Germinal center (tissue), 1 donor: ENCODE data around the gene OR5A1.
A peak's percentile ranks its signal among the peaks of the same experiment; 100 is the strongest.
"Not testable (repeated sequence)": the region's sequence is repeated elsewhere in the genome, so short reads cannot be mapped to it uniquely, and the experiment has no call there.

Experiments used
- DNase-seq: peaks from one replicate; pipeline ENCODE4 v3.0.0; 2012; ENCODE audit warnings: mixed read lengths, low spot score

Gene OR5A1

GRCh38 chr11:59436169-59436568 is at the start of gene OR5A1:
TSS of gene OR5A1 (plus strand) at chr11:59436469. CDS start at chr11:59443169, 6,700 bp downstream.
- no peak for DNase-seq

- DNase-seq = no peak
Measured at GRCh38 chr11:59394186-59394585, 42.1 kb upstream of the OR5A1 start.

DNA sequence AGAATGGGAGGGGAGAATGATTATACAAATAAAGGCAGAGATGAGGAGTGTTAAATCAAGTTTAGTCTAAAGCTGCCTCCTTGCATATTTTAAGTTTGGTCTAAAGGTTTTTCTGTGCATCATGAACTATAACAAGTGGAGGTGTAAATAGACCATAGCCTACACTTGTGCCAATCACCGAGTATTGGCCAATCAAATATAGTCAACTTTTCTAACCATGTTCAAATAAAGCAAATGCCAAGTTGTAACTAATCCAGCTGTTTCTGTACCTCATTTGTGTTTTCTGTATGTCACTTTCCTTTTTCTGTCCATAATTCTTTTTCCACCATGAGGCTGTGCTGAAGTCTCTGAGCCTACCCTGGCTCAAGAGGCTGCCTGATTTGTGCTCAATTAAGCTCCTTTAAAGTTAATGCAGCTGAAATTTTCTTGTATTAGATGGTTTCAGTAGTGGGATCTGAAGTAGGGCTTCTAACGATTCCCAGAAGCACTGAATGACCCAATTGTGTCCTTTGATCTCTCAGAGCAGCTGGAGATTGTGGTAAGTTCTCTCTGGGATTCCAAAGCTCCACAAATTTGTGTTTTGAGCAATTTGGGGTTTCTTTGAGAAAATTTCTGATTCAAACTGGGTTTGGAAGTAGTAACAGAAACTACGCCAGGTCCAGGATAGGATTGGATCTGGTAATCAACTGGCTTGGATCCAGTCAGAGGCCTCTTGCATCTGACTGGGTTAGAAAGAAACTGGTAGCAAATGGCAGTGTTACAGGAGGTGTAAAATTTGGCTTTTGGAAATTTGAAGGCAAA is 35.6 kb upstream of the OR5A1 start:
- no peak for DNase-seq

- DNase-seq = no peak
Measured at GRCh38 chr11:59401262-59401552, 35.1 kb upstream of the OR5A1 start.

- DNase-seq = no peak
Measured at GRCh38 chr11:59403546-59403945, 32.7 kb upstream of the OR5A1 start.

DNA sequence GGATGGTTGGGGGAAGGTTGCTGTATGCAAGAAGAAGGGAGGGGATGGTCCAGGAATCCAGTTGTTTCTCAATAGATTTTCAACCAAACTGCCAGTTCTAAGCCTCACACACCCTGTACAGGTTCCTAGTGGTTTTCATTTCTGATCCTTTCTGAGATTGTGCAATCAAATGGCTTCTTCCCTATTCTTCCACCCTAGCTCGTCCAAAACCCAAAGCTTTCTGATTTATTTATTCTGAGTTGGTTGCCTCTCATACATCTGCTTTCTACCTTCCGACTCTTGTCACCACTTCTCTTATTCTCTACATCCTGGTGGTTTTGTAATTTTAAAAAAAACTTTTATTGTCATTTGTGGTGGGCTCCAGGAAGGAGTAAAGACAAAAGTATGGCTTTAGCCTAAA is 22.6 kb upstream of the OR5A1 start:
- no peak for DNase-seq

DNA sequence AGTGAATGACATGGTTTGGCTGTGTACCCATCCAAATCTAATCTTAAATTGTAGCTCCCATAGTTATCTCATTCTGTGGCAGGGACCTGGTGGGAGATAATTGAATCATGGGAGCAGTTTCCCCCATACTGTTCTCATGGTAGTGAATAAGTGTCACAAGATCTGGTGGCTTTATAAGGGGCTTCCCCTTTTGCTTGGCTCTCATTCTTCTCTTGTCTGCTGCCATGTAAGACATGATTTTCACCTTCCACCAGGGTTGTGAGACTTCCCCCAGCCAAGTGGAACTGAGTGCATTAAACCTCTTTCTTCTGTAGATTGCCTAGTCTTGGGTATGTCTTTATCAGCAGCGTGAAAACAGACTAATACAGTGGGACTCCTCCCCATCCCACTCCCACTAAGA is 21.2 kb upstream of the OR5A1 start:
- DNase-seq = no peak

GRCh38 chr11:59416613-59417012 is 19.7 kb upstream of the OR5A1 start:
- no peak for DNase-seq

DNA sequence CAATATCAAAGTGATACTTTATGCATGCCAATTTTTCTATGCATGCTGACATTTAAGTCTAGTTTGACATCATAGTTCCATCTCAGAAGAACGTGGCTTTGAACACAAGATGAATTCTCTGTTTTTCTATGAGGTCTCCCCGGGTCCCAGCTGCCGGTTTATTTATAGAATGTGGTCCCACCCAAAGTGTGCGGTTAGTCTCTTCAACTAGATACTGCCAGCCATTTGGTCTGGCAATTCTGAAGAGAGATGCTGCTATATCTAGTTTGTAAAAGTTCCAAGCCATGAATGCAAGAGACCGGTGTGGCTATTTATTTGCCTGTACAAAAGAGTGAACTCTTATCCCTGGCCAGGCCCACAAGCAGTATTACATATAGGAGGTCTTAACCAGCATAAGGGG is 19.2 kb upstream of the OR5A1 start:
- no peak for DNase-seq

- DNase-seq = no peak
Measured at GRCh38 chr11:59418156-59418555, 18.1 kb upstream of the OR5A1 start.

- DNase-seq = no peak
Measured at GRCh38 chr11:59423835-59424234, 12.4 kb upstream of the OR5A1 start.

DNA sequence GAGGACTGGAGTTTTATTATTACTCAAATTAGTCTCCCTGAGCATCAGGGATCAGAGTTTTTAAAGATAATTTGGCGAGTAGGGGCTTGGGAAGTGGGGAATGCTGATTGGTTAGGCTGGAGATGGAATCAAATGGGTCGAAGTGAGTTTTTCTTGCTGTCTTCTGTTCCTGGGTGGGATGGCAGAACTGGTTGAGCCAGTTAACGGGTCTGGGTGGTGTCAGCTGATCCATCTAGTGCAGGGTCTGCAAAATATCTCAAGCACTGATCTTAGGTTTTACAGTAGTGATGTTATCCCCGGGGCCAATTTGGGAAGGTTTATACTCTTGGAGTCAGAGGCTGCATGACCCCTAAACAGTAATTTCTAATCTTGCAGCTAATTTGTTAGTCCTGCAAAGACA is 11.1 kb upstream of the OR5A1 start:
- DNase-seq = no peak

DNA sequence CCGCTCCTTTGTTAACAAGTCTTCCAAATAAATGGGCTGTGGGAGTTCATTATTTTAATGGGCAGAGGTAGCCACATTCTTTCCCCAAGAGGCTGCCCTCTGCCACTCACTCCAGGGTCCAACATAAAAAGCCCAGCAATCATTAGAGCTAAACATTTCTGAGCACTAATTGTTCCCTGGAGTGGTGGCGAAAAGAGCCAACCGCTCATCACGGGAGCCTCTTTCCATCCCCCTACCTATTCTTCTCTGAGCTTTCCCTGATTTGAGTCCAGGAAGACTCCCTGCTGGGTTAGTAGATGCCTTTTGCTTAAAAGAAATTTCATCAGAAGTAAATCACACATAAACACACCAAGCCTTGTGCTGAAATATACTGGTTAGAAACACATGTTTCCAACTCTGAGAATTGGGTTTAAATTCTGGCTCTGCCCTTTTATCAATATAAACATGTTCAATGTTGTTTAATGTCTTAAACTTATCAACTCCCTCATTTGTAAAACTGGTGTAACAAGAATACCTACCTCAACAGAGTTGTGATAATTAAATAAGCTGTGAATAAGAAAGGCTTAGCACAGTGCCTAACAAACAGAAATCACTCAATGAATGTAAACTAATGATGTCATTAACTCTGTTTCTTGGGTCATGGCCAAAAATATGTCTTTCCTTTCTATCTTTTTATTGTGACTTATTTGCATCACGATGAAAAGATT is 9.8 kb upstream of the OR5A1 start, which contains the start of gene OR5A2:
Gene OR5A2, minus strand, starts transcription at position 53 of the 707 bp plus-strand sequence. CDS start 3,460 bp downstream, outside the sequence.
- DNase-seq = no peak

GRCh38 chr11:59427068-59427382 is 9.2 kb upstream of the OR5A1 start:
- DNase-seq = no peak

- DNase-seq = peak; percentile 54
Measured at GRCh38 chr11:59429924-59430516, 6.2 kb upstream of the OR5A1 start.

- no peak for DNase-seq
Measured at GRCh38 chr11:59437770-59438169, 1.5 kb downstream of the OR5A1 start.

DNA sequence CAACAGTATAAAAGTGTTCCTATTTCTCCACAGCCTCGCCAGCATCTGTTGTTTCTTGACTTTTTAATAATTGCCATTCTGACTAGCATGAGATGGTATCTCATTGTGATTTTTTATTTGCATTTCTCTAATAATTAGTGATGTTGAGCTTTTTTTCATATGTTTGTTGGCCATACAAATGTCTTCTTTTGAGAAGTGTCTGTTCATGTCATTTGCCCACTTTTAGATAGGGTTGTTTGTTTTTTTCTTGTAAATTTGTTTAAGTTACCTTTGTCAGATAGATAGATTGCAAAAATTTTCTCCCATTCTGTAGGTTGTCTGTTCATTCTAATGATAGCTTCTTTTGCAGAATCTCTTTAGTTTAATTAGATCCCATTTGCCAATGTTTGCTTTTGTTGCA is 9.4 kb downstream of the OR5A1 start:
- DNase-seq = not testable (repeated sequence)

DNA sequence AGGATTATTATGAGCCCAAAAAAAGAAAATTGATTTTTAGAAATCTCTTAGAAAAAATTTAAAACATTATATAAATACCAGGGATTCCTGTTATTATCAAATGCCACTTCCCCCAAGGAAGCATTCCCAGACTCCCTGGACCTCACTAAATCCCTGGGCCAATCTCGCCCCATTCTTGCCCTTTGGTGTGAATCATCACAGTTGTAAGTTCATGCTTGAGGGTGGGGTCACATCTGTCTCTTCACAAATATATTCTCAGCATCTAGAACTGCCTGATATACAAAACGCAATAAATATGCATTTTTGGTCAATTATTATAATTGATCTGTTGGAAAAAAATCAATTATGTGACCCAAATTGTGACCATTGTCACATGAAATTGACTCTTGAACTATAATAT is 12.2 kb downstream of the OR5A1 start:
- DNase-seq = no peak

DNA sequence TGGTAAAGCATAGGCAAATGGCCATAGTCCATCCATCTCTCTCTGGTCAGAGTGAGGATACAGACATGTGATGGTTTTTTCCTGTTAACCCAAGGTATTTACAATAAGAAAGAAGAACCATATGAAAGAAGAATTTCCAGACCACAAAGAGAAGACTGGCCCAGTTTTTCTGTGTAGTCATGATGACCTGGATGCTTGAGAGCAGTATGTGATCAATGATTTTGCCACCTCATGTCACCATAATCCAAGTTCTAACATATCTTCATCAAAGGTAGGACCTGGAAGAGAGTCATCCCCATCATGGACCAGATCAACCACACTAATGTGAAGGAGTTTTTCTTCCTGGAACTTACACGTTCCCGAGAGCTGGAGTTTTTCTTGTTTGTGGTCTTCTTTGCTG is 20.4 kb downstream of the OR5A1 start, which contains the start of gene OR4D6:
Gene OR4D6, plus strand, starts transcription at position 301 of the 400 bp plus-strand sequence. Its CDS starts 0 bp downstream, at position 301.
- DNase-seq = no peak

DNA sequence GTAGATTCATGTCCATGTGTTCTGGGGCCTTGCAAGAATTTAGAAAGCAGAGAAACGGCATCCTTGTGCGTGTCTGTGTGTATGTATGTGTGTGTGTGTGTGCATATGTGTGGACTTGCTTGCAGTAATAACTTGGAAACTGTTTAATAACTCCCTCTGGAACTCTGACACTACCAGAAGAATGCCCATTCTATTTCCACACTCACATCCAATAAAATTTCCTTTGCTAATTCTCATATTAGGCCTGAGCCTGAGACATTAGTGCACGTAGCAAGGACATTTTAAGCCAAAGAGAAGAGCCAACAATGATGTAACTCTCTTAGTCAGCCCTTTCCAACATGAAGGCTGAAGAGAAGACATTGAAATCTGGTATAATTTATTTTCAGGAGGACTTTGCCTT is 23.6 kb downstream of the OR5A1 start:
- no peak for DNase-seq

GRCh38 chr11:59463190-59463641 is 26.9 kb downstream of the OR5A1 start:
- no peak for DNase-seq

DNA sequence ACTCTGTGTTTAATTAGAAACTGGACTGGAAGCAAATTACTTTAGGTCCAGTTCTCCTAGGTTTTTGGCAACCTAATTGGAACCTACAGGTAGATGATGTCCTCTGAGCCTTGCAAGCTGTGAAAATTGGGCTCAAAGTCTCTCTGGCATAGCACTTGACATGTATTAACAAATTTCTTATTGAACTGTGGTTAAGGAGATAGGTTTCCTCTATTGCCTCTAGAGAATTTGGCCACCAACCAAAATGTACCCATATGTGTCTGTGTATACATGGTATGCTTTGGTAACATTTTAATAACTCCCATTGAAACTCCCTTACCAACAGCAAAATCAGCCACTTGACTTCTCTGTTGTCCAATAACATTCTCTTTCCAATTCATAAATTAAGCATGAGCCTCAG is 36.7 kb downstream of the OR5A1 start, which contains the start of gene OR4D10:
Gene OR4D10, plus strand, starts transcription at position 301 of the 400 bp plus-strand sequence. CDS start 4,115 bp downstream, outside the sequence.
- no peak for DNase-seq

- DNase-seq = no peak
Measured at GRCh38 chr11:59475176-59475575, 38.9 kb downstream of the OR5A1 start.
